GM18526 (cell line): ENCODE data around the gene SMIM3.

Source experiments
- POLR2A ChIP-seq: IDR thresholded peaks from 3 replicates; pipeline ENCODE4 v1.6.1; 2011; ENCODE audit not compliant: insufficient read length; ENCODE audit errors: extremely low read depth

SMIM3 gene

DNA sequence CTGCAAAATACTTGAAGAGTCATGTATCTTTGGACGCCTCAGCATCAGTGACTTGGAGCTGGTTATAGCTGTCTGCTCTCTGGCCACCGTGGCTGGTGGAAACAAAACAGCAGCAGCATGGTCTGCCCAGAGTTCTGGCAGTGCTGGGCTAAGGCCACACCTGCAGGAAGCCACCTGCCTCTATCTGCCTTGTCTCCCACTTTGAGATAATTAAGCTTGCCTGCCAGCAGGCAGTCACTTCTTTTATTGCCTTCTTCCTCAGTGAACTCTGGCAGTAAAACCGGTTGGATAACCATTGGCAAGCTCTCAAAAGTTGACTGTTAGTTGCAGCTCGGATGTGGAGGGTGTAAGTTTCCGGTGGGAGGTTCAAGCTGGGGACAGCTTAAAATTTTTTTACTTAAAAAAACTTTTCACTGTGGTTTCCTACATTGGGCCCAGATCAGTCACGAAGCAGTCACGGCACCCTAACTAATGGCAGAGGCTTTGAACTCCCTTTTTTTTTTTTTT lies 4.9 kb downstream of the SMIM3 start:
- no peak for TF ChIP-seq POLR2A

DNA sequence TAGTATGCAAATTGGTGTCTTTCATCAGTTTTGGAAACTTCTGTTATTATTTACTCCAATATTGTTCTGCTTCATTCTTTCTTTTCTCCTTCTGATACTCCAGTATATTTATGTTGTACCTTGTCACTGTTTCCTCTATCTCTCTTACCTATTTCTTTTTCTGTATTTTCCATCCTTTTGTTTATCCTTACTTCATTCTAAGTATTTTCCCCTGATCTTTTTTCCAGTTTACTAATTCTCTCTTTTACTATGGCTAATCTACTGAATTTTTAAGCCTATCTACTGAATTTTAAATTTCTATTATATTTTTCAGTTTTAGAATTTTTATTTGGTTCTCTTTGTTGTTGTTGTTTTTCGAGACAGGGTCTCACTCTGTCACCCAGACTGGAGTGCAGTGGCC lies 7.4 kb downstream of the SMIM3 start:
- no peak for TF ChIP-seq POLR2A

DNA sequence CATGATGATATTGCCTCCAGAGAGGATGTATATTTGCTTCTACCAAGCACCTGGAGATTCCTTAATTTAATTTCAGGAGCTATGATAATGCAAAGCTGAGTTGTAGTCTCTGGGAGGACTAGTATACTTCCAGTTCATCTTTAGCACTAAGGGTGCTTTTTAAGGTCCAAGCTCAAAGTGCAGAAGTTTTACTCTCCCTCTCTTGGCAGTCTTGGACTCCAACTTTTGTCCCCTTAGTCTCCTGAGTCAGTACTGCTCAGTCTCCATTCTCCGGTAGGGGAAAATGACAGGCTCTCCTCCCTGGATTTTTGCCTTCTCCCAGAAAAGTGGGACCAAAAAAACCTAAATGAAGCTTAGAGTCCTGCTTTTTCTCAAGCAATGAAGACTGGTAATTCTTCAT lies 8.3 kb downstream of the SMIM3 start:
- no peak for TF ChIP-seq POLR2A

GRCh38 chr5:150787656-150788055 lies 9.1 kb downstream of the SMIM3 start:
- no peak for TF ChIP-seq POLR2A

- no peak for TF ChIP-seq POLR2A
These were observed 10.4 kb downstream of the SMIM3 start for GRCh38 chr5:150788977-150789376.

GRCh38 chr5:150789450-150789849 lies 10.9 kb downstream of the SMIM3 start:
- TF ChIP-seq POLR2A: no peak

DNA sequence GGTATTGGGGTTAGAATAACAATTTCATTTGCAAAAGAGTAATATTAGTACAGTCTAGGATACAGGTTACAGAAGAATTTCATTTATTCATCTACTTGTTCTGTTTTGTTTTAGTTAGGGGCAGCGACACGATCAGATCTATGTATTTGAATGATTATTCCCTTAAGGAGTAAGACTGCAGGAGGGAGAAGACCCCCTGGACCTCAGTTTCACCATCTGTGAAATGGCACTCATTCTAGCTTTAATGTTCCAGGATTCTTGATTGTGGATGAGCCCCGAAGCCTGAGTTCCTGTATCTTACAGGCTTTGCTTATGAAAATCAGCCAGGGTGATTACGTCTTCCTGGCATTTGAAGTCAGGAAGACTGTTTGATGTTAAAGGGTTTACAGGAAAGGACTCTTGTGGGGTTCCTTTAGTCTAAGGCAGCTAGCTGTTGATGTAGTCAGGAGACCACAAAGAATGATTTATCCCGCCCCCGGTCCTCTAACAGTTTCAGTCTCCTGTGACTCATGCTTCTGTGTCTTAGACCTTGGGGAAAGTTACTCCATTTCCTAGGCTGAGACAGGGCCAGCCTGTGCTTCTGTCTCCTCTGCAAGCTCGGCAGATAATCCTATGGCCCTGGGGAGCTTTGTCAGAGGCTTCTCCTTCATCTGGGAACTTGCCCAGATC lies 11.5 kb downstream of the SMIM3 start:
- TF ChIP-seq POLR2A: no peak

DNA sequence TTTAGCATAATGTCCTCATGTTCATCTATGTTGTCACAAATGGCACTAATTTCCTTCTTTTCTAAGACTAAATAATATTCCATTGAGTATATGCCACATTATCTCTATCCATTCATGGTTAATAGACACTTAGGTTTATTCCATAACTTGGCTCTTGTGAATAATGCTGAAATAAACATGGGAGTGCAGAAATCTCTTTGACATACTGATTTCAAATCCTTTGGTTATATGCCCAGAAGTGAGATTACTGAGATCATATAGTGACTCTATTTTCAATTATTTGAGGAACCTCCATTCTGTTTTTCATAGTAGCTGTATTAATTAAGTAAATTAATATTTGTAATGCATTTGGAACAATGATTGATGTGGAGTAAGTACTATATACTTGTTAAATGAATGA lies 13.0 kb downstream of the SMIM3 start:
- TF ChIP-seq POLR2A: no peak

DNA sequence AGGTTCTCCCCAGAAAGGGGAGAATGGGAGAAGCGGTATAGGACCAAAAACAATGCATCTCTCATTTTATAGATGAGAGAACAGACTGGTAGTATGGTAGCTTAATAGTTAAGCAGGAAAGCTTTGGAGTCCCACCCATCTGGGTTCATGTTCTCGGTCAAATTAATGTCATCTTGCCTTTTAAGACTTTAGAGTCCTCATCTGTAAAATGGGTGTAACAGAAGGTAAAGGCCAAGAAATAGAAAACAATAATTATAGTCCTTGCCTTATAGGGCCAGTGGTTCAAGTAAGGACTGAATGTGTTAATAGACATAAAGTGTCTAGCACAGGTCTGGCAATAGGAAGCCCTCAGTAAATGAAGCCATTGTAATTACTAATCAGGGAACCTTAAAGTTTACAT lies 16.4 kb downstream of the SMIM3 start:
- TF ChIP-seq POLR2A: no peak

- TF ChIP-seq POLR2A: no peak
These were observed 18.8 kb downstream of the SMIM3 start for GRCh38 chr5:150797384-150797783.

GRCh38 chr5:150801117-150801927 lies 22.8 kb downstream of the SMIM3 start:
- no peak for TF ChIP-seq POLR2A

GRCh38 chr5:150804388-150804787 lies 25.8 kb downstream of the SMIM3 start:
- no peak for TF ChIP-seq POLR2A

DNA sequence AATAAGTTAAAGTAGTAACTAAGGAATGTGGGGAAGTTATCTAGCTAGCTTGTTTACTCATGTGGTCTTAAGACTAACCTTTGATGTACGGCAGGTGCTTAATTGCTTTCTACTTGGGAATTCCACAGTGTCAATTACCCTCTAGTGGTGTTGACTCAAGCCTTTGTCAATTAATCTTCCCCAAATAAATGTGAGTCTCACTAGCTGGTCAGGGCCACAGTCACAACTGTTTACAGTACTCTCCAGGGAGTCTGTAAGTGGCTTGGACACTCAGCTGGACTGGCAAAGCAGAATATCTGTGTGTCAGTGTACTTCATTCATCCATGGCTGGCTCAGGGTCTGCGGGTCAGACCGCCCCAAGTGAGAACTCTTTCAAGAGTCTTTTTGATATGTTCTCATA lies 30.8 kb downstream of the SMIM3 start:
- TF ChIP-seq POLR2A: no peak

DNA sequence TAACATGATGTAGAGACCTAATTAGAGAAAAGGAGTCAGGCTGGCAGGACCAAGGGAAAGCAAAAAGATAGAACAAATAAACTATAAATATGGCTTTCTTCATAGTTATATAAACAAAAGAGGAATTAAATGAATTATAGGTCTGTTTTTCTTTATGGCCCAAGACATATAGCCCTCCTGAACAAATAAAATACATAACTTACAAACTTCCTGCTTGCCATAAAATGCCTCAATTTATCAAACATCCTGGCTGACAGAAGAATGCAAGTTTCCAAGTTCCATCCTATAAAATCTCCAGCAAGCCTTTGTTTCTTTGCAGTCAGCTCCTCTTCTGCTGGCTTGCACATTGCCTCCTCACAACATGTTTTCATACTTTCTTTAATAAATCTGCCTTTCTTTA lies 36.5 kb downstream of the SMIM3 start:
- no peak for TF ChIP-seq POLR2A

GRCh38 chr5:150816946-150817345 lies 38.4 kb downstream of the SMIM3 start:
- no peak for TF ChIP-seq POLR2A

GRCh38 chr5:150829744-150830143 lies 51.2 kb downstream of the SMIM3 start:
- no peak for TF ChIP-seq POLR2A
